PC-3 (cell line): ENCODE results near the gene ENTPD1.

Experiments used
- EZH2 ChIP-seq: fragments of 300-600 bp; sonication (generic); IDR thresholded peaks from one replicate; pipeline ENCODE4 v1.6.1; 2017; ENCODE audit warnings: antibody characterized with exemption, mild to moderate bottlenecking, low read length; ENCODE audit not compliant: unreplicated experiment
- EZH2phosphoT487 ChIP-seq: fragments of 300-600 bp; sonication (generic); IDR thresholded peaks from 2 replicates; pipeline ENCODE4 v1.6.1; 2018; ENCODE audit warnings: mild to moderate bottlenecking, antibody characterized with exemption, low read length, borderline replicate concordance
- TF ChIP-seq, protein P1 (sequence below): fragments of 300-600 bp; sonication (generic); conservative IDR thresholded peaks from 2 replicates; pipeline ENCODE4 v1.5.1; 2017; ENCODE audit warnings: antibody characterized with exemption, low read depth, mild to moderate bottlenecking, low read length

GRCh38 chr10:95821720-95822119 lies 65.8 kb downstream of the ENTPD1 start:
- TF ChIP-seq, protein P1, sequence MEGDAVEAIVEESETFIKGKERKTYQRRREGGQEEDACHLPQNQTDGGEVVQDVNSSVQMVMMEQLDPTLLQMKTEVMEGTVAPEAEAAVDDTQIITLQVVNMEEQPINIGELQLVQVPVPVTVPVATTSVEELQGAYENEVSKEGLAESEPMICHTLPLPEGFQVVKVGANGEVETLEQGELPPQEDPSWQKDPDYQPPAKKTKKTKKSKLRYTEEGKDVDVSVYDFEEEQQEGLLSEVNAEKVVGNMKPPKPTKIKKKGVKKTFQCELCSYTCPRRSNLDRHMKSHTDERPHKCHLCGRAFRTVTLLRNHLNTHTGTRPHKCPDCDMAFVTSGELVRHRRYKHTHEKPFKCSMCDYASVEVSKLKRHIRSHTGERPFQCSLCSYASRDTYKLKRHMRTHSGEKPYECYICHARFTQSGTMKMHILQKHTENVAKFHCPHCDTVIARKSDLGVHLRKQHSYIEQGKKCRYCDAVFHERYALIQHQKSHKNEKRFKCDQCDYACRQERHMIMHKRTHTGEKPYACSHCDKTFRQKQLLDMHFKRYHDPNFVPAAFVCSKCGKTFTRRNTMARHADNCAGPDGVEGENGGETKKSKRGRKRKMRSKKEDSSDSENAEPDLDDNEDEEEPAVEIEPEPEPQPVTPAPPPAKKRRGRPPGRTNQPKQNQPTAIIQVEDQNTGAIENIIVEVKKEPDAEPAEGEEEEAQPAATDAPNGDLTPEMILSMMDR: no peak
- TF ChIP-seq EZH2 (no peak), EZH2phosphoT487 (no peak)
